Fibroblast of villous mesenchyme (primary cell): ENCODE data around the gene CTNNA3. TPM values are rescaled to one million over a fixed set of nuclear protein-coding genes. Genes with fewer than 3 reads are reported as not detected.
A peak's percentile ranks its signal among the peaks of the same experiment; 100 is the strongest.

ENCODE experiments used
- DNase-seq: peaks from one replicate; pipeline ENCODE4 v3.0.0-alpha.2; 2010; ENCODE audit warnings: low read depth
- H3K4me3 ChIP-seq: 2 replicates; pipeline ENCODE4 v1.5.1; 2011; ENCODE audit warnings: low read depth, mild to moderate bottlenecking, low read length
- total RNA-seq: library from RNA; depleted of rRNA; stranded (reverse); fragments of >200 nt; gene quantifications from 2 replicates; pipeline ENCODE4 v1.2.3, GENCODE V29; 2012
- TF ChIP-seq, protein P1 (sequence below): IDR thresholded peaks from 2 replicates; pipeline ENCODE4 v1.5.1; 2012; ENCODE audit warnings: low read depth, mild to moderate bottlenecking, low read length; ENCODE audit not compliant: insufficient read depth

Gene CTNNA3
- total RNA-seq, 1 donor = not detected

DNA sequence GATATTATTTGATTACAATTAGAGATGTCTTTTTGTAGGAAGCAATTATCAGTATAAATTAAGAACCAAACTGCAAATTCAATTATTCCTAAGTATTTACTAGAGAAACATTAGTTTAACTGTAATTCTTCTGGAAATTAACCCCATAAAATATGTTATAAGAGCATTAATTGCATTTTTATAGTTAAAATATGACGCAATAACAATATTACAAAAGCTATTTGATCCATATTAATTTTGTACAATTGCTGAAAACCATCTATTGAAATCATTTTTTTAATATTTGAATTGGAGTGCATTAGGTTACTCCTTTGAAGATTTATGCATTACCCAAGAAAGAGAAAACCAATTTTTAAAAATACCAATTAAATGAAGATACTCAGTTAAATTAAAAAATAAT, 1024.9 kb downstream of the CTNNA3 start:
- no peak overlapping the region for H3K4me3 ChIP-seq
- TF ChIP-seq, protein P1, sequence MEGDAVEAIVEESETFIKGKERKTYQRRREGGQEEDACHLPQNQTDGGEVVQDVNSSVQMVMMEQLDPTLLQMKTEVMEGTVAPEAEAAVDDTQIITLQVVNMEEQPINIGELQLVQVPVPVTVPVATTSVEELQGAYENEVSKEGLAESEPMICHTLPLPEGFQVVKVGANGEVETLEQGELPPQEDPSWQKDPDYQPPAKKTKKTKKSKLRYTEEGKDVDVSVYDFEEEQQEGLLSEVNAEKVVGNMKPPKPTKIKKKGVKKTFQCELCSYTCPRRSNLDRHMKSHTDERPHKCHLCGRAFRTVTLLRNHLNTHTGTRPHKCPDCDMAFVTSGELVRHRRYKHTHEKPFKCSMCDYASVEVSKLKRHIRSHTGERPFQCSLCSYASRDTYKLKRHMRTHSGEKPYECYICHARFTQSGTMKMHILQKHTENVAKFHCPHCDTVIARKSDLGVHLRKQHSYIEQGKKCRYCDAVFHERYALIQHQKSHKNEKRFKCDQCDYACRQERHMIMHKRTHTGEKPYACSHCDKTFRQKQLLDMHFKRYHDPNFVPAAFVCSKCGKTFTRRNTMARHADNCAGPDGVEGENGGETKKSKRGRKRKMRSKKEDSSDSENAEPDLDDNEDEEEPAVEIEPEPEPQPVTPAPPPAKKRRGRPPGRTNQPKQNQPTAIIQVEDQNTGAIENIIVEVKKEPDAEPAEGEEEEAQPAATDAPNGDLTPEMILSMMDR = no peak
- no peak for DNase-seq

GRCh38 chr10:66656499-66656898, 1039.5 kb downstream of the CTNNA3 start:
- no peak overlapping the region for H3K4me3 ChIP-seq
- DNase-seq = no peak
- TF ChIP-seq, protein P1 = no peak

DNA sequence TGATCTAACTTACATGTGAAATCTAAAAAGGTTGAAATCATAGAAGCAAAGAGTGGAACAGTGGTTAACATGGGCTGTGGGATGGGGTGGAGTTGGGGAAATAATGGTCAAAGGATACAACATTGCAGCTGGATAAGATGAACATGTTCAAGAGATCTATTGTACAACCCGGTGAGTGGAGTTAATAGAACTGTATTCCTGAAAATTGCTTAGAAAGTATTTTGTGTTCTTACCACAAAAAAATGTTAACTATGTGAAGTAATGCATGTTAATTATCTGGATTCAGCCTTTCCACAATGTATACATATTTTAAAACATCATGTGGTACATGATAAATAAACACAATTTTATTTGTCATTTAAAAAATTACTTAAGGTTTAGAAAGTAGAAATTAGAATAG, 1041.1 kb downstream of the CTNNA3 start:
- H3K4me3 ChIP-seq = no peak overlapping the region
- TF ChIP-seq, protein P1 = no peak
- peak; percentile 1 for DNase-seq

GRCh38 chr10:66651308-66652082, 1044.5 kb downstream of the CTNNA3 start:
- TF ChIP-seq, protein P1 = no peak
- H3K4me3 ChIP-seq = no peak overlapping the region
- DNase-seq = no peak

DNA sequence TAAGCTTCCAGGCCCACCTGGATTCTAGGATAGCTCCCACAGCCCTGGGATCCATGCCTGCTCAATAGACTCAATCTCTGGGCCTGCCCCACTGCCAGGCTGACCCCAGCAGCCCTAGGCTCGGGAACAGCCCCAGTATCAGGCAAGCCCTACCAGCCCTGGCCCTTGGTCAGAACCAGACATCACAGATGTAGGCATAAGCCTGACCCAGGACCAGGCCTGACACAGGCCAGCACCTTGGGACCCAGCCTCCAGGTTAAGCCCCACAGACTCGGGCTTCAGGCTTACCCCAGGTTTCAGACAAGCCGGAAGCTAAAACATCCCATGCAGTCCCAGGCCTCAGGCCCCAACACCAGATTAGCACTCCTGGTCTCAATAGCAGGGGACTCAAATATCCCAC, 1046.4 kb downstream of the CTNNA3 start:
- TF ChIP-seq, protein P1 = no peak
- H3K4me3 ChIP-seq = no peak overlapping the region
- DNase-seq = no peak

DNA sequence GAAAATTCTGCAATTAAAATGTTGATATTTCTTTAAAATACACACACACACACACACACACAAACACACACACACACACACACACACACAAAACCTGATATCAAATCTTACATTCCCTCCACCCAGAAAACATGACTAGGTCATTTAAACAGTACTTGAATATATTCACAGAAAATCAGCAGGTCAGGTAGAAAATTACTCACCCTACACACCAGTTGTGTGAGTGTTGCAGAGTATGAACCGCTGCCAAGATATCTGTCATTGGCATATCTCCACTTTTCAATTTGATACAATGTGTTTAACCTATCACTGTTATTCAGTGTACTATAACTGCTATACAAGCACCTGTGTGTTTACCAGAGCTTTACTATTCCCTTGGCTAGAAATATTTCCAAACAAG, 1053.8 kb downstream of the CTNNA3 start:
- no peak for DNase-seq
- TF ChIP-seq, protein P1 = no peak
- no peak overlapping the region for H3K4me3 ChIP-seq

DNA sequence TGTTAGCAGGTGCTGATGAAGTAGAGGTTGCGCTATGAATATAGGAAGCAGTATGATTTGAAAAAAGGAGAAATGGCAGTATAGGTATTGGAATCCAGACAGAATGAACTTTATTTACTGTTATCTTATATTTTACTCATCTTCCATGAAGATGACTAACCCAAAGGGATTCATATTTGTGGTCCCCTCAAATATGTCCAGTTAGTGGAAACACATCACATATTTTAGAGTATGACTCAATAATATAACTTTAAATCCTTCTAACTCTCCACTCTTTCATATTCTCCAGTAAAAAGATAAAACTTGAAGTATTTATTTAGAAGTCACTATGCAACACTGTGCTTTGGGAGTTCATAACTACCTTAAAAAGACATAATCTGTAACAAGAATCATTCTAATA, 1056.6 kb downstream of the CTNNA3 start:
- peak; percentile 24 for DNase-seq
- H3K4me3 ChIP-seq = no peak overlapping the region
- TF ChIP-seq, protein P1 = no peak
